Thyroid gland (tissue), 4 donors: ENCODE measurements around the gene ZDHHC12. TPM values are rescaled to one million over a fixed set of nuclear protein-coding genes. Genes with fewer than 3 reads are reported as not detected.

ENCODE experiments used
- DNase-seq, 2 donors: peaks; one replicate each; pipeline ENCODE4 v3.0.0-alpha.2; 2019
- H3K27ac ChIP-seq, 3 donors: fragments of 200-600 bp; sonication (generic); 1 replicate in 2 of 3; 2 replicates in 1 of 3; pipeline ENCODE4 v1.5.1; 2016 to 2019; ENCODE audit warnings: mild to moderate bottlenecking in 1 of 3, moderate library complexity in 1 of 3
- H3K27me3 ChIP-seq: fragments of 200-600 bp; sonication (generic); one replicate; pipeline ENCODE4 v1.5.1; 2019
- H3K36me3 ChIP-seq, 2 donors: fragments of 200-600 bp; sonication (generic); one replicate each; pipeline ENCODE4 v1.5.1; 2016 to 2019
- H3K4me1 ChIP-seq, 2 donors: fragments of 200-600 bp; sonication (generic); one replicate each; pipeline ENCODE4 v1.5.1; 2017 to 2019
- H3K4me3 ChIP-seq, 3 donors: fragments of 200-600 bp; sonication (generic); replicated peaks in 1 of 3; 1 replicate in 2 of 3; 2 replicates in 1 of 3; pipeline ENCODE4 v1.5.1; 2016; ENCODE audit warnings: mild to moderate bottlenecking in 1 of 3
- H3K9me3 ChIP-seq: fragments of 200-600 bp; sonication (generic); one replicate; pipeline ENCODE4 v1.5.1; 2017
- POLR2A ChIP-seq, 2 donors: fragments of 450-650 bp; IDR thresholded peaks; one replicate each; pipeline ENCODE4 v1.6.1; 2017; ENCODE audit warnings: antibody characterized with exemption in 2 of 2, mild to moderate bottlenecking in 2 of 2, moderate library complexity in 1 of 2
- WGBS, 2 donors: methylation state at CpG; one replicate each; pipeline ENCODE4 v1.1.5; 2017; 5-methylcytosine and 5-hydroxymethylcytosine counted together
- intact Hi-C: fragments of 100-400 bp; cut with DNase I; formaldehyde crosslinking; loops from one replicate; pipeline ENCODE4 v1.15.1; 2023
- small RNA-seq: library from RNA; depleted of rRNA; stranded (forward); fragments of <200 nt; gene quantifications from one replicate; pipeline ENCODE3, GENCODE V24; 2016
- total RNA-seq, 4 donors: library from RNA; depleted of rRNA; stranded (reverse); fragments of >200 nt; gene quantifications; one replicate each; pipeline ENCODE4 v1.2.3, GENCODE V29; 2016
- TF ChIP-seq, protein P1 (sequence below), 6 experiments: fragments of 200-600 bp in 3 of 6; fragments of 450-650 bp in 3 of 6; sonication (generic) in 3 of 6; IDR thresholded peaks; one replicate each; pipeline ENCODE4 v1.5.1; 2016 to 2019; ENCODE audit warnings: antibody characterized with exemption in 6 of 6, mild to moderate bottlenecking in 2 of 6, inconsistent platforms in 1 of 6, moderate library complexity in 1 of 6

ZDHHC12 gene
- total RNA-seq, 4 donors from 2014 or later = 21.2 to 45.7 (median 33.7) TPM

DNA sequence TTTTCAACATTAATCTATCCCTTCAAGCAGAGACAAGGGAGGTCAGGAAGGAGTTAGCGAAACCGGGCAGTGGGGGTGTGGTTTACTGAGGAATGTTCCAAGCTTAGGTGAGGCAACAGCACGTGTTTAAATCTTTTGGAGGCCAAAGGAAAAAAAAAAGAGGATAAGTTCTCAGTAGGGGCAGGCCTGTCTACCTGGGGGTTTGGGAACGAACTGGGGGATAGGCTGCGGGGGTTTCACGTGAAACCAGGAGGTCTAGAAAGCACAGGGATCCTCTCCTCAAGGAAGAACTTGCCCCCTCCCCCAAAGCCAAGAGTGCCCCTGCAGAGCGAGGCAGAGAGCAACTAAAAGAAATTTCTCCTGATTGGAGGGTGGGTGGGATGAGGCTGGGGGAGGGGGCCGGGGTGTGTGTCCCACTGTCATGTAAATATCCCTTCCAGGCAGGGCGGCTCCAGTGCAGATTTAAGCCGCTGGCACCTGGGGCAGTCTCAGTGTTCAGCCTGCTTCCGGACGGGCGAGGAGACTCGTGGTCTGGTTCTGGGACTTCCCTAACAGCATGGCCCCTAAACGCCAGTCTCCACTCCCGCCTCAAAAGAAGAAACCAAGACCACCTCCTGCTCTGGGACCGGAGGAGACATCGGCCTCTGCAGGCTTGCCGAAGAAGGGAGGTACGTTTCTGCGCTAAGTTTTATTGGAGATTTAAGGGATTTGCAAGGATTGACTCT lies 40.4 kb downstream of the ZDHHC12 start:
- intact Hi-C loops = loop anchor here (10.0 kb wide), 1 partner anchor 49 kb away; no protein-coding TSS in a partner anchor
- DNase-seq = peak; percentile 84 to 86
- peak overlapping the region; percentile 27 to 51 (median 35) for H3K4me3 ChIP-seq
- no peaks in the 10 kb centered on the region for H3K36me3 ChIP-seq
- peak in 1 of 2 donors; percentile 48 for TF ChIP-seq POLR2A (IDR thresholded peaks at IDR 0.05)
- TF ChIP-seq, protein P1, sequence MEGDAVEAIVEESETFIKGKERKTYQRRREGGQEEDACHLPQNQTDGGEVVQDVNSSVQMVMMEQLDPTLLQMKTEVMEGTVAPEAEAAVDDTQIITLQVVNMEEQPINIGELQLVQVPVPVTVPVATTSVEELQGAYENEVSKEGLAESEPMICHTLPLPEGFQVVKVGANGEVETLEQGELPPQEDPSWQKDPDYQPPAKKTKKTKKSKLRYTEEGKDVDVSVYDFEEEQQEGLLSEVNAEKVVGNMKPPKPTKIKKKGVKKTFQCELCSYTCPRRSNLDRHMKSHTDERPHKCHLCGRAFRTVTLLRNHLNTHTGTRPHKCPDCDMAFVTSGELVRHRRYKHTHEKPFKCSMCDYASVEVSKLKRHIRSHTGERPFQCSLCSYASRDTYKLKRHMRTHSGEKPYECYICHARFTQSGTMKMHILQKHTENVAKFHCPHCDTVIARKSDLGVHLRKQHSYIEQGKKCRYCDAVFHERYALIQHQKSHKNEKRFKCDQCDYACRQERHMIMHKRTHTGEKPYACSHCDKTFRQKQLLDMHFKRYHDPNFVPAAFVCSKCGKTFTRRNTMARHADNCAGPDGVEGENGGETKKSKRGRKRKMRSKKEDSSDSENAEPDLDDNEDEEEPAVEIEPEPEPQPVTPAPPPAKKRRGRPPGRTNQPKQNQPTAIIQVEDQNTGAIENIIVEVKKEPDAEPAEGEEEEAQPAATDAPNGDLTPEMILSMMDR (IDR thresholded peaks at IDR 0.05) = no peak
- no peaks in the 10 kb centered on the region for H3K27me3 ChIP-seq
- H3K9me3 ChIP-seq = no peaks in the 10 kb centered on the region
- WGBS, 2 donors = 5 to 8% methylated on average over 15 to 21 of the region's 21 CpGs
- peak overlapping the region; percentile 79 to 99 (median 96) for H3K27ac ChIP-seq
- peaks cover 27 to 43% of the 10 kb centered on the region in 2 donors for H3K4me1 ChIP-seq

DNA sequence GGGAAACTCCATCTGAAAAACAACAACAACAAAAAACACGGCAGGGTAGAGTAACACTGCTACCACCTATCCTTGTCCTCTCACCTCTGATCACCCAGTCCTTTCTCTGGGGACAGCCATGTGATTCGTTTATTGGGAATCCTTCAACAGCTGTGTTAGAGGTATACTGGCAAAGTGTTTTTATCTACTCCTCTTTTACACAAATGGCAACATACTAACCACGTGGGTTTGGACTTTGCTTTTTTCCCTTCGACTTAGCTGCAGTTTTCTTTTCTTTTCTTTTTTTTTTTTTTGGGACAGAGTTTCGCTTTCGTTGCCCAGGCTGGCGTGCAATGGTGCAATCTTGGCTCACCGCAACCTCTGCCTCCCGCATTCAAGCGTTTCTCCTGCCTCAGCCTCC lies 46.1 kb downstream of the ZDHHC12 start:
- TF ChIP-seq, protein P1 (IDR thresholded peaks at IDR 0.05) = no peak
- TF ChIP-seq POLR2A (IDR thresholded peaks at IDR 0.05) = no peak
- Histone ChIP-seq H3K4me1 (peaks cover 2 to 3% of the 10 kb centered on the region in 2 donors), H3K36me3 (no peaks in the 10 kb centered on the region), H3K9me3 (no peaks in the 10 kb centered on the region), H3K27ac (no peak overlapping the region), H3K4me3 (no peak overlapping the region), H3K27me3 (no peaks in the 10 kb centered on the region)
- no peak for DNase-seq
- intact Hi-C loops = no loop called here
- 90 to 91% methylated on average over 10 of the region's 10 CpGs for WGBS, 2 donors

DNA sequence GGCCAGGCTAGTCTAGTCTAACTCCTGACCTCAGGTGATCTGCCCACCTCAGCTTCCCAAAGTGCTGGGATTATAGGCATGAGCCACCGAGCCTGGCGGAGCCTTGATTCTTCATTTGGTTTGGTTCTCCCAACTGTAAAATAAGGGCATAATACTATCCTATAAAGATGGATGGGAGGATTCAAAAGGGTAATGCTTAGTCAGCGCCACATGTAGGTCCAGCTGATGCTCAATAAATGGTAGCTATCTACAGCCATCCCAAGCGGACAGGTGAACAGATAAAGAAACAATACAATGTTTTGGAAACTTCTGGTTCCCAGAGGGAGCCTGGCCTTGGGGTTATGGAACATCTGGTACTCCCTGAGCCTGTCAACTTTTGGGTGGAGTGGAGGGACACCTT lies 48.5 kb downstream of the ZDHHC12 start:
- H3K27me3 ChIP-seq = no peaks in the 10 kb centered on the region
- intact Hi-C loops = no loop called here
- TF ChIP-seq POLR2A (IDR thresholded peaks at IDR 0.05) = no peak
- TF ChIP-seq, protein P1 (IDR thresholded peaks at IDR 0.05) = no peak
- no peaks in the 10 kb centered on the region for H3K9me3 ChIP-seq
- no peak overlapping the region for H3K27ac ChIP-seq
- no peak for DNase-seq
- WGBS, 2 donors = 91 to 94% methylated on average over 4 of the region's 4 CpGs
- no peaks in the 10 kb centered on the region for H3K4me1 ChIP-seq
- no peaks in the 10 kb centered on the region for H3K36me3 ChIP-seq
- H3K4me3 ChIP-seq = no peak overlapping the region

Small RNA genes lying within 50 kb of the gene (small RNA-seq; reads per million reads assigned to genes)
- gene RF00017 (not detected), gene RN7SL560P (not detected)

Other genes with a start within 250 kb of the ZDHHC12 start
- 10 to 100 TPM; 24.1 to 30.3 (median 25.5) TPM for gene GLE1, start 219.4 kb downstream of the ZDHHC12 start, total RNA-seq
- gene SPTAN1, start 171.5 kb downstream of the ZDHHC12 start, total RNA-seq = 100 to 1,000 TPM; 189 to 307 (median 278) TPM
- 100 to 1,000 TPM in 2 of 4 donors, 10 to 100 TPM in 2; 86.1 to 179 (median 132) TPM for gene DYNC2I2, start 67.3 kb downstream of the ZDHHC12 start, total RNA-seq
- gene SET, start 34.9 kb downstream of the ZDHHC12 start, total RNA-seq = 100 to 1,000 TPM; 173 to 217 (median 202) TPM
- 1 to 10 TPM; 4.4 to 7.6 (median 6.4) TPM for gene PKN3, start 21.6 kb downstream of the ZDHHC12 start, total RNA-seq
- gene ZER1, start 47.8 kb upstream of the ZDHHC12 start, total RNA-seq = 100 to 1,000 TPM in 1 of 4 donors, 10 to 100 TPM in 3; 45.1 to 129 (median 70.2) TPM
- 10 to 100 TPM; 18.6 to 32.1 (median 27.6) TPM for gene TBC1D13, start 63.1 kb upstream of the ZDHHC12 start, total RNA-seq
- gene ENDOG, start 94.4 kb upstream of the ZDHHC12 start, total RNA-seq = 10 to 100 TPM; 15.2 to 74.6 (median 40.1) TPM
- gene SPOUT1, start 105.7 kb upstream of the ZDHHC12 start, total RNA-seq = 10 to 100 TPM; 16.7 to 38.4 (median 27.4) TPM
- 10 to 100 TPM in 3 of 4 donors, 1 to 10 TPM in 1; 5.8 to 12.6 (median 12.3) TPM for gene KYAT1, start 157.8 kb upstream of the ZDHHC12 start, total RNA-seq
- 10 to 100 TPM; 56.3 to 65.6 (median 61.5) TPM for gene LRRC8A, start 158.0 kb upstream of the ZDHHC12 start, total RNA-seq
- 10 to 100 TPM; 10.1 to 65.3 (median 39.4) TPM for gene PHYHD1, start 196.9 kb upstream of the ZDHHC12 start, total RNA-seq
- gene DOLK, start 223.5 kb upstream of the ZDHHC12 start, total RNA-seq = 10 to 100 TPM; 21.1 to 25.2 (median 22.2) TPM
- 10 to 100 TPM; 27.1 to 78.2 (median 35.8) TPM for gene NUP188, start 223.6 kb upstream of the ZDHHC12 start, total RNA-seq